Neural progenitor cell (in vitro differentiated cells): ENCODE measurements around the gene SORBS2.

Experiments used
- CTCF ChIP-seq: fragments of 200-600 bp; sonication (generic); IDR thresholded peaks from 2 replicates; pipeline ENCODE4 v1.5.1; 2017; ENCODE audit warnings: antibody characterized with exemption, mild to moderate bottlenecking
- EZH2 ChIP-seq: fragments of 200-600 bp; sonication (generic); IDR thresholded peaks from 2 replicates; pipeline ENCODE4 v1.6.1; 2017; ENCODE audit warnings: antibody characterized with exemption, mild to moderate bottlenecking, moderate library complexity
- EZH2phosphoT487 ChIP-seq: fragments of 200-600 bp; sonication (generic); IDR thresholded peaks from 2 replicates; pipeline ENCODE4 v1.6.1; 2017; ENCODE audit warnings: antibody characterized with exemption

DNA sequence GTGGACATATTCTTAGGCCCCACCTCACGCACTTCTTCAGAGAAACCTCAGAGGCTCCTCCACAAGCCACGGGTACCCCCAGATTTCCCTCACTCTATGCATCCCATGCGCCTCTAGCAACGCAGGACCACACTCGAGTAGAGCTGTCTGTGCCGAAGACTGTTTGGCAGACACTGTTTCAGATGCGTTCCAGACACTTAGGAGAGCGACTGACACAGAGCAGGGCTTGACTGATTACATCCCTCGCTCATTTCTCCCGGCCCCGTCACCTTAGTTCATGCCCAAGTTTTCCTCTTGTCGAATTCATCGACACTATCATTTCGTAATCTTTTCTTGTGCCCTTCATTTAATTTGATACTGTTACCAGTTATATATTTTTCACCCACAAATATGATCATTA, 15.0 kb downstream of the SORBS2 start:
- TF ChIP-seq CTCF (no peak), EZH2 (no peak), EZH2phosphoT487 (no peak)
